HepG2 (cell line): ENCODE data around the gene IL33. TPM values are rescaled to one million over a fixed set of nuclear protein-coding genes. Genes with fewer than 3 reads are reported as not detected.

Experiments used
- BCL6 ChIP-seq: IDR thresholded peaks from 2 replicates; pipeline ENCODE4 v1.6.1; 2016; ENCODE audit warnings: missing genetic modification reagents, missing compliant biosample characterization
- BHLHE40 ChIP-seq: IDR thresholded peaks from 2 replicates; pipeline ENCODE4 v1.6.1; 2011; ENCODE audit warnings: low read length, improper control_type of control experiment
- CEBPG ChIP-seq: IDR thresholded peaks from 2 replicates; pipeline ENCODE4 v1.6.1; 2016
- ELF4 ChIP-seq: sonication (generic); formaldehyde crosslinking; IDR thresholded peaks from 2 replicates; pipeline ENCODE4 v1.5.0; 2020; ENCODE audit warnings: missing genetic modification reagents, mild to moderate bottlenecking, moderate library complexity, borderline replicate concordance
- FIP1L1 ChIP-seq: fragments of 200-400 bp; formaldehyde crosslinking; IDR thresholded peaks from 2 replicates; pipeline ENCODE4 v1.6.1; 2018; ENCODE audit warnings: low read depth, mild to moderate bottlenecking, low read length, moderate library complexity, borderline replicate concordance; ENCODE audit not compliant: insufficient read depth
- FOXA3 ChIP-seq: IDR thresholded peaks from 2 replicates; pipeline ENCODE4 v1.6.1; 2016; ENCODE audit warnings: missing genetic modification reagents, missing compliant biosample characterization
- FOXO1 ChIP-seq: sonication (generic); formaldehyde crosslinking; IDR thresholded peaks from 2 replicates; pipeline ENCODE4 v1.4.0; 2020; ENCODE audit warnings: missing genetic modification reagents
- HOXA5 ChIP-seq: sonication (generic); formaldehyde crosslinking; IDR thresholded peaks from 2 replicates; pipeline ENCODE4 v1.4.0; 2020; ENCODE audit warnings: missing genetic modification reagents
- KLF9 ChIP-seq: IDR thresholded peaks from 2 replicates; pipeline ENCODE4 v1.6.1; 2016; ENCODE audit warnings: low read depth
- NFE2 ChIP-seq: sonication (generic); formaldehyde crosslinking; IDR thresholded peaks from 2 replicates; pipeline ENCODE4 v1.4.0; 2020; ENCODE audit warnings: missing genetic modification reagents
- NFYB ChIP-seq: sonication (generic); formaldehyde crosslinking; IDR thresholded peaks from 2 replicates; pipeline ENCODE4 v1.4.0; 2020; ENCODE audit warnings: missing genetic modification reagents
- SOX6 ChIP-seq, 2 experiments: fragments of 450-650 bp in 1 of 2; sonication (generic) in 1 of 2; formaldehyde crosslinking in 1 of 2; IDR thresholded peaks; 2 replicates each; pipeline versions ENCODE4 v1.4.0 to v1.6.1; 2017 to 2020; ENCODE audit warnings: antibody characterized with exemption in 1 of 2, mild to moderate bottlenecking in 1 of 2, missing genetic modification reagents in 1 of 2
- TCF7 ChIP-seq: sonication (generic); IDR thresholded peaks from 2 replicates; pipeline ENCODE4 v1.6.1; 2016; ENCODE audit warnings: antibody characterized with exemption, low read depth
- ZNF354B ChIP-seq: sonication (generic); formaldehyde crosslinking; IDR thresholded peaks from 2 replicates; pipeline ENCODE4 v1.8.0; 2022; ENCODE audit warnings: mild to moderate bottlenecking, missing genetic modification reagents
- ZNF652 ChIP-seq: IDR thresholded peaks from 2 replicates; pipeline ENCODE4 v1.6.1; 2016; ENCODE audit warnings: low read depth, borderline replicate concordance
- ZNF761 ChIP-seq: sonication (generic); formaldehyde crosslinking; conservative IDR thresholded peaks from 2 replicates; pipeline ENCODE4 v1.4.0; 2020; ENCODE audit warnings: mild to moderate bottlenecking, missing genetic modification reagents
- polyA plus RNA-seq, 8 experiments: library from polyadenylated mRNA; depleted of rRNA in 3 of 8; stranded (reverse) in 7 of 8; unstranded in 1 of 8; fragments of >200 nt; fragmentation: Illumina TruSeq in 4 of 8; extraction: Trizol in 4 of 8; gene quantifications; 2 replicates each; pipeline versions ENCODE4 v1.2.1 to v1.2.3, GENCODE V29; 2011 to 2016; ENCODE audit warnings: low read depth in 4 of 8, missing spikeins in 1 of 8, mixed read lengths in 1 of 8; ENCODE audit not compliant: insufficient read depth in 1 of 8
- total RNA-seq, 5 experiments: library from RNA; depleted of rRNA; stranded (reverse); fragments of >200 nt; fragmentation: Illumina TruSeq; extraction: Trizol; gene quantifications; 2 replicates each; pipeline ENCODE4 v1.2.3, GENCODE V29; 2016; ENCODE audit warnings: low read depth in 1 of 5
- TF ChIP-seq, protein P1 (sequence below): sonication (generic); formaldehyde crosslinking; IDR thresholded peaks from 2 replicates; pipeline ENCODE4 v1.5.1; 2020; ENCODE audit warnings: mild to moderate bottlenecking, missing genetic modification reagents, borderline replicate concordance
- TF ChIP-seq, protein P2 (sequence below): sonication (generic); formaldehyde crosslinking; conservative IDR thresholded peaks from 2 replicates; pipeline ENCODE4 v1.8.0; 2022; ENCODE audit warnings: missing genetic modification reagents
- TF ChIP-seq, protein P3 (sequence below): sonication (generic); formaldehyde crosslinking; IDR thresholded peaks from 2 replicates; pipeline ENCODE4 v1.8.1; 2022; ENCODE audit warnings: mild to moderate bottlenecking, missing genetic modification reagents
- TF ChIP-seq, protein P4 (sequence below): IDR thresholded peaks from 2 replicates; pipeline ENCODE4 v1.4.0; 2020; ENCODE audit warnings: mild to moderate bottlenecking, missing genetic modification reagents

IL33 gene
- total and polyA plus RNA-seq, 2 of the 13 experiments (the other 11 are each of a cell fraction or from before 2014, with no cell fraction given) = 0.05 TPM; not detected in 1

DNA sequence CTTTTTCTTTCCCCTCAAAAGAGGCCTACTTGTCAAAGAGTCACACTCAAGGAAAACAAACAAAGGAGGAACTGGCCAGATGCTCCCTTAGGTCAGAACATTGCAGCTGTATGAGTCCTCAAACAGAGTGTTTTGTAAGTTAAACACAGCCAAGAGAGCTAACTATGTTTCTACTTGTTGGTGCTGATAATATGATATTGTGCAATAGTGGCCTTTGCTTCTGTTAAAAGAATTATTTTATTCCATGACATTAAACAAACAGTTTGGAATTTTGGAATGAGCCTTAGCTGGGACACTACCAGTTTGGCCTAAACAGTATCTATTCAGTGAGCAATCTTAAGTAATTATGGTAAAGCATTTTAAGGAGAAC lies 56.6 kb downstream of the IL33 start (continued):
- TF ChIP-seq SOX6 (IDR thresholded peaks at IDR 0.05) (no peak), SOX6 (CRISPR knock-in tag; IDR thresholded peaks at IDR 0.05) (peak; percentile 73), BHLHE40 (no peak), FOXA3 (CRISPR knock-in tag) (peak; percentile 73), KLF9 (CRISPR knock-in tag) (no peak), TCF7 (peak; percentile 25; the same call in 1 of the 2 replicates), NFYB (CRISPR knock-in tag) (no peak), NFE2 (CRISPR knock-in tag) (no peak), ZNF761 (CRISPR knock-in tag) (no peak), BCL6 (peak; percentile 27; the same call in 1 of the 2 replicates), ELF4 (CRISPR knock-in tag) (no peak), ZNF354B (CRISPR knock-in tag) (no peak), FOXO1 (CRISPR knock-in tag) (peak; percentile 25; the same call in 1 of the 2 replicates), ZNF652 (CRISPR knock-in tag) (no peak), HOXA5 (CRISPR knock-in tag) (no peak), FIP1L1 (no peak), CEBPG (CRISPR knock-in tag) (peak; percentile 89)
- TF ChIP-seq, protein P1, sequence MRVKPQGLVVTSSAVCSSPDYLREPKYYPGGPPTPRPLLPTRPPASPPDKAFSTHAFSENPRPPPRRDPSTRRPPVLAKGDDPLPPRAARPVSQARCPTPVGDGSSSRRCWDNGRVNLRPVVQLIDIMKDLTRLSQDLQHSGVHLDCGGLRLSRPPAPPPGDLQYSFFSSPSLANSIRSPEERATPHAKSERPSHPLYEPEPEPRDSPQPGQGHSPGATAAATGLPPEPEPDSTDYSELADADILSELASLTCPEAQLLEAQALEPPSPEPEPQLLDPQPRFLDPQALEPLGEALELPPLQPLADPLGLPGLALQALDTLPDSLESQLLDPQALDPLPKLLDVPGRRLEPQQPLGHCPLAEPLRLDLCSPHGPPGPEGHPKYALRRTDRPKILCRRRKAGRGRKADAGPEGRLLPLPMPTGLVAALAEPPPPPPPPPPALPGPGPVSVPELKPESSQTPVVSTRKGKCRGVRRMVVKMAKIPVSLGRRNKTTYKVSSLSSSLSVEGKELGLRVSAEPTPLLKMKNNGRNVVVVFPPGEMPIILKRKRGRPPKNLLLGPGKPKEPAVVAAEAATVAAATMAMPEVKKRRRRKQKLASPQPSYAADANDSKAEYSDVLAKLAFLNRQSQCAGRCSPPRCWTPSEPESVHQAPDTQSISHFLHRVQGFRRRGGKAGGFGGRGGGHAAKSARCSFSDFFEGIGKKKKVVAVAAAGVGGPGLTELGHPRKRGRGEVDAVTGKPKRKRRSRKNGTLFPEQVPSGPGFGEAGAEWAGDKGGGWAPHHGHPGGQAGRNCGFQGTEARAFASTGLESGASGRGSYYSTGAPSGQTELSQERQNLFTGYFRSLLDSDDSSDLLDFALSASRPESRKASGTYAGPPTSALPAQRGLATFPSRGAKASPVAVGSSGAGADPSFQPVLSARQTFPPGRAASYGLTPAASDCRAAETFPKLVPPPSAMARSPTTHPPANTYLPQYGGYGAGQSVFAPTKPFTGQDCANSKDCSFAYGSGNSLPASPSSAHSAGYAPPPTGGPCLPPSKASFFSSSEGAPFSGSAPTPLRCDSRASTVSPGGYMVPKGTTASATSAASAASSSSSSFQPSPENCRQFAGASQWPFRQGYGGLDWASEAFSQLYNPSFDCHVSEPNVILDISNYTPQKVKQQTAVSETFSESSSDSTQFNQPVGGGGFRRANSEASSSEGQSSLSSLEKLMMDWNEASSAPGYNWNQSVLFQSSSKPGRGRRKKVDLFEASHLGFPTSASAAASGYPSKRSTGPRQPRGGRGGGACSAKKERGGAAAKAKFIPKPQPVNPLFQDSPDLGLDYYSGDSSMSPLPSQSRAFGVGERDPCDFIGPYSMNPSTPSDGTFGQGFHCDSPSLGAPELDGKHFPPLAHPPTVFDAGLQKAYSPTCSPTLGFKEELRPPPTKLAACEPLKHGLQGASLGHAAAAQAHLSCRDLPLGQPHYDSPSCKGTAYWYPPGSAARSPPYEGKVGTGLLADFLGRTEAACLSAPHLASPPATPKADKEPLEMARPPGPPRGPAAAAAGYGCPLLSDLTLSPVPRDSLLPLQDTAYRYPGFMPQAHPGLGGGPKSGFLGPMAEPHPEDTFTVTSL (CRISPR knock-in tag) = peak; percentile 58; the same call in 1 of the 2 replicates
- TF ChIP-seq, protein P2, sequence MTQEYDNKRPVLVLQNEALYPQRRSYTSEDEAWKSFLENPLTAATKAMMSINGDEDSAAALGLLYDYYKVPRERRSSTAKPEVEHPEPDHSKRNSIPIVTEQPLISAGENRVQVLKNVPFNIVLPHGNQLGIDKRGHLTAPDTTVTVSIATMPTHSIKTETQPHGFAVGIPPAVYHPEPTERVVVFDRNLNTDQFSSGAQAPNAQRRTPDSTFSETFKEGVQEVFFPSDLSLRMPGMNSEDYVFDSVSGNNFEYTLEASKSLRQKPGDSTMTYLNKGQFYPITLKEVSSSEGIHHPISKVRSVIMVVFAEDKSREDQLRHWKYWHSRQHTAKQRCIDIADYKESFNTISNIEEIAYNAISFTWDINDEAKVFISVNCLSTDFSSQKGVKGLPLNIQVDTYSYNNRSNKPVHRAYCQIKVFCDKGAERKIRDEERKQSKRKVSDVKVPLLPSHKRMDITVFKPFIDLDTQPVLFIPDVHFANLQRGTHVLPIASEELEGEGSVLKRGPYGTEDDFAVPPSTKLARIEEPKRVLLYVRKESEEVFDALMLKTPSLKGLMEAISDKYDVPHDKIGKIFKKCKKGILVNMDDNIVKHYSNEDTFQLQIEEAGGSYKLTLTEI (CRISPR knock-in tag) = no peak
- TF ChIP-seq, protein P3, sequence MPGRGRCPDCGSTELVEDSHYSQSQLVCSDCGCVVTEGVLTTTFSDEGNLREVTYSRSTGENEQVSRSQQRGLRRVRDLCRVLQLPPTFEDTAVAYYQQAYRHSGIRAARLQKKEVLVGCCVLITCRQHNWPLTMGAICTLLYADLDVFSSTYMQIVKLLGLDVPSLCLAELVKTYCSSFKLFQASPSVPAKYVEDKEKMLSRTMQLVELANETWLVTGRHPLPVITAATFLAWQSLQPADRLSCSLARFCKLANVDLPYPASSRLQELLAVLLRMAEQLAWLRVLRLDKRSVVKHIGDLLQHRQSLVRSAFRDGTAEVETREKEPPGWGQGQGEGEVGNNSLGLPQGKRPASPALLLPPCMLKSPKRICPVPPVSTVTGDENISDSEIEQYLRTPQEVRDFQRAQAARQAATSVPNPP (CRISPR knock-in tag) = no peak
- TF ChIP-seq, protein P4, sequence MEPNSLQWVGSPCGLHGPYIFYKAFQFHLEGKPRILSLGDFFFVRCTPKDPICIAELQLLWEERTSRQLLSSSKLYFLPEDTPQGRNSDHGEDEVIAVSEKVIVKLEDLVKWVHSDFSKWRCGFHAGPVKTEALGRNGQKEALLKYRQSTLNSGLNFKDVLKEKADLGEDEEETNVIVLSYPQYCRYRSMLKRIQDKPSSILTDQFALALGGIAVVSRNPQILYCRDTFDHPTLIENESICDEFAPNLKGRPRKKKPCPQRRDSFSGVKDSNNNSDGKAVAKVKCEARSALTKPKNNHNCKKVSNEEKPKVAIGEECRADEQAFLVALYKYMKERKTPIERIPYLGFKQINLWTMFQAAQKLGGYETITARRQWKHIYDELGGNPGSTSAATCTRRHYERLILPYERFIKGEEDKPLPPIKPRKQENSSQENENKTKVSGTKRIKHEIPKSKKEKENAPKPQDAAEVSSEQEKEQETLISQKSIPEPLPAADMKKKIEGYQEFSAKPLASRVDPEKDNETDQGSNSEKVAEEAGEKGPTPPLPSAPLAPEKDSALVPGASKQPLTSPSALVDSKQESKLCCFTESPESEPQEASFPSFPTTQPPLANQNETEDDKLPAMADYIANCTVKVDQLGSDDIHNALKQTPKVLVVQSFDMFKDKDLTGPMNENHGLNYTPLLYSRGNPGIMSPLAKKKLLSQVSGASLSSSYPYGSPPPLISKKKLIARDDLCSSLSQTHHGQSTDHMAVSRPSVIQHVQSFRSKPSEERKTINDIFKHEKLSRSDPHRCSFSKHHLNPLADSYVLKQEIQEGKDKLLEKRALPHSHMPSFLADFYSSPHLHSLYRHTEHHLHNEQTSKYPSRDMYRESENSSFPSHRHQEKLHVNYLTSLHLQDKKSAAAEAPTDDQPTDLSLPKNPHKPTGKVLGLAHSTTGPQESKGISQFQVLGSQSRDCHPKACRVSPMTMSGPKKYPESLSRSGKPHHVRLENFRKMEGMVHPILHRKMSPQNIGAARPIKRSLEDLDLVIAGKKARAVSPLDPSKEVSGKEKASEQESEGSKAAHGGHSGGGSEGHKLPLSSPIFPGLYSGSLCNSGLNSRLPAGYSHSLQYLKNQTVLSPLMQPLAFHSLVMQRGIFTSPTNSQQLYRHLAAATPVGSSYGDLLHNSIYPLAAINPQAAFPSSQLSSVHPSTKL (CRISPR knock-in tag) = peak; percentile 78
